ENCODE data around the gene PARVB. TPM values are rescaled to one million over a fixed set of nuclear protein-coding genes. Genes with fewer than 3 reads are reported as not detected.

The PARVB gene
- total RNA-seq, 1 donor from 2014 or later: 22.1 TPM

- Mint-ChIP-seq H3K27me3 (ENCODE audit: low read depth) (peaks cover 2% of the 10 kb centered on the region), H3K36me3 (peaks cover 10% of the 10 kb centered on the region), H3K9me3 (no peaks in the 10 kb centered on the region), H3K4me3 (no peak overlapping the region), H3K4me1 (no peaks in the 10 kb centered on the region), H3K27ac (no peak overlapping the region)
- DNase-seq (ENCODE audit: low spot score in 2 of 2, unreplicated experiment in 2 of 2): no peak
- TF ChIP-seq CTCF (IDR thresholded peaks at IDR 0.05; ENCODE audit: unreplicated experiment): no peak
Measured at GRCh38 chr22:44102856-44103255, 78.8 kb downstream of the PARVB start.

GRCh38 chr22:44103735-44104480 lies 79.8 kb downstream of the PARVB start:
- Mint-ChIP-seq H3K36me3 (peaks cover 10% of the 10 kb centered on the region), H3K9me3 (no peaks in the 10 kb centered on the region), H3K4me3 (no peak overlapping the region), H3K27ac (no peak overlapping the region), H3K4me1 (peaks cover 9% of the 10 kb centered on the region), H3K27me3 (ENCODE audit: low read depth) (peaks cover 2% of the 10 kb centered on the region)
- DNase-seq (ENCODE audit: low spot score in 2 of 2, unreplicated experiment in 2 of 2): no peak
- no peak for TF ChIP-seq CTCF (IDR thresholded peaks at IDR 0.05; ENCODE audit: unreplicated experiment)

GRCh38 chr22:44107340-44107739 lies 83.2 kb downstream of the PARVB start:
- no peak overlapping the region for H3K27ac Mint-ChIP-seq

DNA sequence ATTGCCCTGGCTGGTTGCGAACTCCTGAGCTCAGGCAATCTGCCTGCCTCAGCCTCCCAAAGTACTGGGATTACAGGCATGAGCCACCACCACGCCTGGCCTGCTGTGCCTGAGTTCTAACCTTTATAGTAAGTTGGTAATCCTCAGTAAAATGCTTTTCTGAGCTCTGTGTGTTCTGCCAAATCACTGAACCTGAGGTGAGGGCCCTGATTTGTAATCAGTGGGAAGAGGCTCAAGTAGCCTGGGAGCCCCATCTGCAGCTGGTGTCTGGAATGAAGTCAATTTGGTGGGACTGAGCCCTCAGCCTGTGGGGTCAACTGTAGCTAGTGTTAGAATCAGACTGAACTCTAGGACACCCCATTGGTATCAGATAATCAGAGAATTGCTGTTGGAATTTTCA lies 84.0 kb downstream of the PARVB start:
- H3K4me1 Mint-ChIP-seq: peaks cover 26% of the 10 kb centered on the region
- no peak for TF ChIP-seq CTCF (IDR thresholded peaks at IDR 0.05; ENCODE audit: unreplicated experiment)
- peak overlapping the region; percentile 64 for H3K27ac Mint-ChIP-seq
- peaks cover 3% of the 10 kb centered on the region for H3K36me3 Mint-ChIP-seq
- H3K4me3 Mint-ChIP-seq: no peak overlapping the region
- no peak for DNase-seq (ENCODE audit: low spot score in 2 of 2, unreplicated experiment in 2 of 2)
- no peaks in the 10 kb centered on the region for H3K27me3 Mint-ChIP-seq (ENCODE audit: low read depth)
- no peaks in the 10 kb centered on the region for H3K9me3 Mint-ChIP-seq

More at GRCh38 chr22:44107340-44107739, 83.2 kb downstream of the PARVB start:
- Mint-ChIP-seq H3K4me1 (peaks cover 25% of the 10 kb centered on the region), H3K9me3 (no peaks in the 10 kb centered on the region), H3K27me3 (ENCODE audit: low read depth) (no peaks in the 10 kb centered on the region), H3K36me3 (peaks cover 4% of the 10 kb centered on the region), H3K4me3 (no peak overlapping the region)
- TF ChIP-seq CTCF (IDR thresholded peaks at IDR 0.05; ENCODE audit: unreplicated experiment): no peak
- no peak for DNase-seq (ENCODE audit: low spot score in 2 of 2, unreplicated experiment in 2 of 2)

GRCh38 chr22:44108806-44109385 lies 84.8 kb downstream of the PARVB start:
- Mint-ChIP-seq H3K36me3 (peaks cover 3% of the 10 kb centered on the region), H3K4me1 (peaks cover 26% of the 10 kb centered on the region), H3K9me3 (no peaks in the 10 kb centered on the region), H3K27ac (peak overlapping the region; percentile 73), H3K27me3 (ENCODE audit: low read depth) (no peaks in the 10 kb centered on the region), H3K4me3 (no peak overlapping the region)
- no peak for TF ChIP-seq CTCF (IDR thresholded peaks at IDR 0.05; ENCODE audit: unreplicated experiment)
- DNase-seq (ENCODE audit: low spot score in 2 of 2, unreplicated experiment in 2 of 2): no peak
